MCF 10A (cell line): Measurements from ENCODE around the gene PLXDC2. TPM values are rescaled to one million over a fixed set of nuclear protein-coding genes. Genes with fewer than 3 reads are reported as not detected.

ENCODE experiments used
- BruUV-seq: library from RNA; stranded (reverse); fragments of 400-500 nt; replicated peaks from 2 replicates; lab custom pipeline; 2021; lab: Mats Ljungman, UMichigan
- CTCF ChIA-PET: fragments of 300-600 bp; sonication (Branson Sonifier 250); formaldehyde crosslinking; extraction: SDS; loops from one replicate; lab custom pipeline; 2021; ENCODE audit warnings: antibody characterized with exemption, inconsistent platforms; lab: Yijun Ruan, JAX
- POLR2A ChIA-PET: fragments of 300-600, 350-650 bp; sonication (Branson Sonifier 250); formaldehyde crosslinking; extraction: SDS; loops from one replicate; lab custom pipeline; 2020; ENCODE audit warnings: antibody characterized with exemption, inconsistent platforms; lab: Yijun Ruan, JAX
- DNase-seq: peaks from one replicate; pipeline ENCODE4 v3.0.0-alpha.2; 2018; ENCODE audit not compliant: unreplicated experiment
- H3K27ac Mint-ChIP-seq: one replicate; pipeline ENCODE4 v1.8.0; 2022; ENCODE audit warnings: mild to moderate bottlenecking, low read depth, mixed read lengths; ENCODE audit not compliant: unreplicated experiment
- H3K27me3 Mint-ChIP-seq: one replicate; pipeline ENCODE4 v1.8.0; 2022; ENCODE audit warnings: mixed read lengths; ENCODE audit not compliant: insufficient read depth, unreplicated experiment
- H3K36me3 Mint-ChIP-seq: one replicate; pipeline ENCODE4 v1.8.0; 2022; ENCODE audit warnings: mild to moderate bottlenecking, moderate library complexity, mixed read lengths; ENCODE audit not compliant: insufficient read depth, unreplicated experiment
- H3K4me1 Mint-ChIP-seq: one replicate; pipeline ENCODE4 v1.8.0; 2022; ENCODE audit warnings: mixed read lengths; ENCODE audit not compliant: insufficient read depth, unreplicated experiment
- H3K4me3 Mint-ChIP-seq: one replicate; pipeline ENCODE4 v1.8.0; 2022; ENCODE audit warnings: mild to moderate bottlenecking, moderate library complexity, mixed read lengths; ENCODE audit not compliant: unreplicated experiment
- H3K9me3 Mint-ChIP-seq: one replicate; pipeline ENCODE4 v1.8.0; 2022; ENCODE audit warnings: mixed read lengths; ENCODE audit not compliant: unreplicated experiment
- intact Hi-C: fragments of 100-400 bp; cut with micrococcal nuclease; formaldehyde crosslinking; loops from 2 replicates; pipeline ENCODE4 v1.14.1; 2022
- total RNA-seq: library from RNA; stranded (reverse); gene quantifications from 2 replicates; pipeline ENCODE4 v1.2.3, GENCODE V29; 2022
- TF ChIP-seq, protein P1 (sequence below): fragments of 200-600 bp; IDR thresholded peaks from one replicate; pipeline ENCODE4 v1.8.0; 2022; ENCODE audit warnings: antibody characterized with exemption, mild to moderate bottlenecking; ENCODE audit not compliant: unreplicated experiment

The PLXDC2 gene
- total RNA-seq, 1 experiment from 2014 or later, result 23.3 TPM

- ChIA-PET CTCF (interaction anchor here (0.6 to 1.6 kb wide), 6 partner anchors 107 to 944 kb away, joined by 3 to 4 read pairs (median 3); no protein-coding TSS in a partner anchor), POLR2A (interaction anchor here (0.6 to 7.4 kb wide), 4 partner anchors 12 to 944 kb away, joined by 3 to 32 read pairs (median 4); no protein-coding TSS in a partner anchor)
- no peak for DNase-seq
- Mint-ChIP-seq H3K27me3 (no peaks in the 10 kb centered on the region), H3K9me3 (no peaks in the 10 kb centered on the region), H3K4me1 (peaks cover 24% of the 10 kb centered on the region), H3K36me3 (no peaks in the 10 kb centered on the region), H3K4me3 (no peak overlapping the region), H3K27ac (no peak overlapping the region)
- intact Hi-C loops, result no loop called here
- BruUV-seq, result no TSS peak
- TF ChIP-seq, protein P1, sequence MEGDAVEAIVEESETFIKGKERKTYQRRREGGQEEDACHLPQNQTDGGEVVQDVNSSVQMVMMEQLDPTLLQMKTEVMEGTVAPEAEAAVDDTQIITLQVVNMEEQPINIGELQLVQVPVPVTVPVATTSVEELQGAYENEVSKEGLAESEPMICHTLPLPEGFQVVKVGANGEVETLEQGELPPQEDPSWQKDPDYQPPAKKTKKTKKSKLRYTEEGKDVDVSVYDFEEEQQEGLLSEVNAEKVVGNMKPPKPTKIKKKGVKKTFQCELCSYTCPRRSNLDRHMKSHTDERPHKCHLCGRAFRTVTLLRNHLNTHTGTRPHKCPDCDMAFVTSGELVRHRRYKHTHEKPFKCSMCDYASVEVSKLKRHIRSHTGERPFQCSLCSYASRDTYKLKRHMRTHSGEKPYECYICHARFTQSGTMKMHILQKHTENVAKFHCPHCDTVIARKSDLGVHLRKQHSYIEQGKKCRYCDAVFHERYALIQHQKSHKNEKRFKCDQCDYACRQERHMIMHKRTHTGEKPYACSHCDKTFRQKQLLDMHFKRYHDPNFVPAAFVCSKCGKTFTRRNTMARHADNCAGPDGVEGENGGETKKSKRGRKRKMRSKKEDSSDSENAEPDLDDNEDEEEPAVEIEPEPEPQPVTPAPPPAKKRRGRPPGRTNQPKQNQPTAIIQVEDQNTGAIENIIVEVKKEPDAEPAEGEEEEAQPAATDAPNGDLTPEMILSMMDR, result no peak
Observed at GRCh38 chr10:19824381-19825342, 8.4 kb downstream of the PLXDC2 start.

DNA sequence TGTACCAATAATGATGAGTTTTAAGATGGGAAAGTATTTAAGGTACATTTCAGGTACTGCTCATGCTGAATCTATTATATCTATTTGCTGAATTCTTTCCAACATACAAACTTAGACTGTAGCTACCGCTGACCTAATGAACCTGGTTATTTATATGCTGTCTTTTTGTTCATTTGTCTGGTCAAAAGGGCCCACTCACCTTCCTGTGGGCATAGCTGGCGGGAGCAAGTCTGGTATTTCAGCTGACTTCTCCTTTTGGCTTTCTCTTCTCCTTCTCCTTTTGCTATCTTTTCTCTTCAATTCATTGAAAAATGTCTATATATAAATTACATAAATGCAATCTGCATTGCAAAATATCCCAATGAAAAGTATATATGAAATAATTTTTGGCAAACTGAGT is 9.5 kb downstream of the PLXDC2 start:
- H3K36me3 Mint-ChIP-seq, result no peaks in the 10 kb centered on the region
- peaks cover 19% of the 10 kb centered on the region for H3K4me1 Mint-ChIP-seq
- intact Hi-C loops, result no loop called here
- POLR2A ChIA-PET, result interaction anchor here (1.1 to 7.4 kb wide), 2 partner anchors 96 to 943 kb away, joined by 4 to 32 read pairs; no protein-coding TSS in a partner anchor
- H3K4me3 Mint-ChIP-seq, result no peak overlapping the region
- DNase-seq, result no peak
- H3K27ac Mint-ChIP-seq, result no peak overlapping the region
- BruUV-seq, result no TSS peak
- CTCF ChIA-PET, result interaction anchor here (1.6 kb wide), 1 partner anchor 106 kb away, joined by 4 read pairs; no protein-coding TSS in a partner anchor
- no peaks in the 10 kb centered on the region for H3K27me3 Mint-ChIP-seq
- H3K9me3 Mint-ChIP-seq, result no peaks in the 10 kb centered on the region
- TF ChIP-seq, protein P1, result no peak

- intact Hi-C loops, result no loop called here
- CTCF ChIA-PET, result interaction anchor here (0.6 to 2.3 kb wide), 5 partner anchors 8 to 758 kb away, joined by 3 to 16 read pairs (median 5); no protein-coding TSS in a partner anchor
- POLR2A ChIA-PET, result interaction anchor here (0.7 to 7.4 kb wide), 13 partner anchors 9 to 956 kb away, joined by 3 to 32 read pairs (median 5); partner anchors contain the start of gene PLXDC2
- Mint-ChIP-seq H3K9me3 (no peaks in the 10 kb centered on the region), H3K27ac (no peak overlapping the region), H3K4me1 (peaks cover 14% of the 10 kb centered on the region), H3K27me3 (no peaks in the 10 kb centered on the region), H3K4me3 (peak overlapping the region; percentile 8), H3K36me3 (peaks cover 6% of the 10 kb centered on the region)
- peak; percentile 81 for DNase-seq
- TF ChIP-seq, protein P1, result no peak
- BruUV-seq, result no TSS peak
Observed at GRCh38 chr10:19826712-19827111, 10.5 kb downstream of the PLXDC2 start.
